A549 (cell line): ENCODE data around the gene CASP8. TPM values are rescaled to one million over a fixed set of nuclear protein-coding genes. Genes with fewer than 3 reads are reported as not detected.

Experiments
- ATAC-seq, 2 experiments: fragments of 200-7000 bp in 1 of 2; fragments of >200 bp in 1 of 2; cut with Nextera tagmentation in 1 of 2; cut with Tn5 transposase in 1 of 2; 3 replicates each; pipeline versions ENCODE4 v1.8.0 to v1.9.1; 2018 to 2020; ENCODE audit warnings: mild to moderate bottlenecking in 1 of 2, moderate library complexity in 1 of 2
- CTCF ChIA-PET: fragments of 300-600 bp; sonication (Branson Sonifier 250); formaldehyde crosslinking; extraction: SDS; loops from one replicate; lab custom pipeline; 2021; ENCODE audit warnings: antibody characterized with exemption, inconsistent platforms; lab: Yijun Ruan, JAX
- POLR2A ChIA-PET: fragments of 350-600 bp; formaldehyde crosslinking; extraction: SDS; loops from one replicate; lab custom pipeline; 2021; ENCODE audit warnings: antibody characterized with exemption, inconsistent platforms; lab: Yijun Ruan, JAX
- DNase-seq, 2 experiments: peaks; one replicate each; pipeline versions ENCODE4 v3.0.0 to v3.0.0-alpha.2; 2011 to 2016; ENCODE audit warnings: low read depth in 1 of 2, low spot score in 1 of 2
- FAIRE-seq: peaks from 2 replicates; lab custom pipeline; 2011; peaks lifted over from hg19 to GRCh38; lab: Jason Lieb, UNC
- H3K27ac ChIP-seq, 2 experiments: fragments of >200 bp; sonication (Bioruptor Twin); formaldehyde crosslinking; 3 replicates each; pipeline ENCODE4 v1.5.1; 2016 to 2017
- H3K4me1 ChIP-seq: fragments of >200 bp; sonication (Bioruptor Twin); formaldehyde crosslinking; 3 replicates; pipeline ENCODE4 v1.6.1; 2016
- H3K4me2 ChIP-seq: fragments of >200 bp; sonication (Bioruptor Twin); formaldehyde crosslinking; 3 replicates; pipeline ENCODE4 v1.6.1; 2016
- H3K4me3 ChIP-seq: fragments of >200 bp; sonication (Bioruptor Twin); formaldehyde crosslinking; 3 replicates; pipeline ENCODE4 v1.5.1; 2016
- H3K9me3 ChIP-seq: fragments of >200 bp; sonication (Bioruptor Twin); formaldehyde crosslinking; 3 replicates; pipeline ENCODE4 v1.6.1; 2016
- BCL3 ChIP-seq: fragments of >200 bp; sonication (Bioruptor Twin); formaldehyde crosslinking; IDR thresholded peaks from 3 replicates; pipeline ENCODE4 v1.6.1; 2016
- CTCF ChIP-seq: fragments of >200 bp; sonication (Bioruptor Twin); formaldehyde crosslinking; IDR thresholded peaks from 3 replicates; pipeline ENCODE4 v1.5.1; 2016
- E2F6 ChIP-seq: IDR thresholded peaks from 2 replicates; pipeline ENCODE4 v1.6.1; 2012; ENCODE audit warnings: low read depth, borderline replicate concordance
- EHF ChIP-seq: fragments of 250-450 bp; sonication (Bioruptor Pico); IDR thresholded peaks from 2 replicates; pipeline ENCODE4 v1.5.0; 2020; ENCODE audit warnings: mild to moderate bottlenecking
- EHMT2 ChIP-seq: fragments of 200-600 bp; sonication (generic); IDR thresholded peaks from 2 replicates; pipeline ENCODE4 v1.6.1; 2016; ENCODE audit warnings: antibody characterized with exemption, low read depth, mild to moderate bottlenecking, moderate library complexity
- ESRRA ChIP-seq: fragments of 150-350 bp; IDR thresholded peaks from 2 replicates; pipeline ENCODE4 v1.6.1; 2014; ENCODE audit warnings: mild to moderate bottlenecking, low read length, borderline replicate concordance
- HDAC2 ChIP-seq: fragments of 200-600 bp; sonication (generic); IDR thresholded peaks from 2 replicates; pipeline ENCODE4 v1.6.1; 2016
- HMGXB4 ChIP-seq: fragments of 250-450 bp; sonication (Bioruptor Pico); IDR thresholded peaks from 2 replicates; pipeline ENCODE4 v1.5.0; 2021; ENCODE audit warnings: mild to moderate bottlenecking, moderate library complexity, borderline replicate concordance
- HOXB13 ChIP-seq: fragments of 250-450 bp; sonication (Bioruptor Pico); IDR thresholded peaks from 2 replicates; pipeline ENCODE4 v1.5.0; 2020; ENCODE audit warnings: low read depth, mild to moderate bottlenecking, moderate library complexity
- HOXB5 ChIP-seq: fragments of 250-450 bp; sonication (Bioruptor Pico); IDR thresholded peaks from 2 replicates; pipeline ENCODE4 v1.5.0; 2020; ENCODE audit warnings: mild to moderate bottlenecking, moderate library complexity
- JUN ChIP-seq, 2 experiments: fragments of >200 bp; sonication (Bioruptor Twin); formaldehyde crosslinking; IDR thresholded peaks; 2 replicates in 1 of 2; 3 replicates in 1 of 2; pipeline ENCODE4 v1.6.1; 2016 to 2017
- MAFK ChIP-seq: fragments of 450-650 bp; IDR thresholded peaks from 2 replicates; pipeline ENCODE4 v1.6.1; 2014; ENCODE audit not compliant: partially characterized antibody
- MAX ChIP-seq: IDR thresholded peaks from 2 replicates; pipeline ENCODE4 v1.6.1; 2012
- POLR2AphosphoS2 ChIP-seq: conservative IDR thresholded peaks from 2 replicates; pipeline ENCODE4 v1.6.1; 2012; ENCODE audit warnings: low read length, improper control_type of control experiment, inconsistent platforms
- RAD21 ChIP-seq, 2 experiments: fragments of >200 bp in 1 of 2; sonication (Bioruptor Twin) in 1 of 2; formaldehyde crosslinking in 1 of 2; IDR thresholded peaks in 1 of 2; conservative IDR thresholded peaks in 1 of 2; 2 replicates in 1 of 2; 3 replicates in 1 of 2; pipeline ENCODE4 v1.6.1; 2012 to 2018; ENCODE audit warnings: inconsistent platforms in 1 of 2
- RARB ChIP-seq: fragments of 250-450 bp; sonication (Bioruptor Pico); IDR thresholded peaks from 2 replicates; pipeline ENCODE4 v1.8.0; 2021; ENCODE audit warnings: mild to moderate bottlenecking, moderate library complexity
- RFX5 ChIP-seq: fragments of 450-650 bp; IDR thresholded peaks from 2 replicates; pipeline ENCODE4 v1.7.1; 2014; ENCODE audit warnings: antibody characterized with exemption, mild to moderate bottlenecking, moderate library complexity
- SMC3 ChIP-seq: fragments of >200 bp; sonication (Bioruptor Twin); formaldehyde crosslinking; IDR thresholded peaks from 3 replicates; pipeline ENCODE4 v1.6.1; 2018; ENCODE audit warnings: inconsistent platforms
- USF2 ChIP-seq: fragments of 450-650 bp; IDR thresholded peaks from 2 replicates; pipeline ENCODE4 v1.6.1; 2014; ENCODE audit warnings: antibody characterized with exemption
- ZC3H11A ChIP-seq: fragments of 450-650 bp; IDR thresholded peaks from 2 replicates; pipeline ENCODE4 v1.6.1; 2014; ENCODE audit warnings: antibody characterized with exemption, mild to moderate bottlenecking
- WGBS: methylation state at CpG from one replicate; pipeline ENCODE4 v1.1.6; 2017; ENCODE audit errors: missing lambda C conversion rate; 5-methylcytosine and 5-hydroxymethylcytosine counted together
- polyA plus RNA-seq, 4 experiments: library from polyadenylated mRNA; depleted of rRNA in 3 of 4; stranded (reverse); fragments of >200 nt; fragmentation: RNase III in 1 of 4; extraction: RNeasy Plus Mini Kit Qiagen cat#74134 plus additional on column Dnase treatment in 1 of 4; gene quantifications; 2 replicates in 3 of 4; 3 replicates in 1 of 4; pipeline ENCODE4 v1.2.3, GENCODE V29; 2011 to 2017

Gene CASP8
- polyA plus RNA-seq, 2 of the 4 experiments (the other 2 are of a cell fraction): 40.2 to 65.2 TPM

GRCh38 chr2:201228912-201229290 lies 31.4 kb upstream of the CASP8 start:
- TF ChIP-seq HMGXB4 (CRISPR knock-in tag) (no peak), HOXB13 (CRISPR knock-in tag) (no peak), MAFK (no peak), HOXB5 (CRISPR knock-in tag) (no peak), RFX5 (no peak), SMC3 (no peak), EHF (CRISPR knock-in tag) (no peak), ESRRA (no peak), HDAC2 (no peak), ZC3H11A (no peak), RARB (CRISPR knock-in tag) (no peak)
- ChIA-PET POLR2A (no interaction called here), CTCF (interaction anchor here (0.7 to 2.1 kb wide), 2 partner anchors 46 to 238 kb away, joined by 3 to 8 read pairs; partner anchors contain the start of gene CASP10)
- FAIRE-seq (no peak), ATAC-seq (no peak), DNase-seq (no peak)
- WGBS: 66% methylated on average over 12 of the region's 12 CpGs
- Histone ChIP-seq H3K4me1 (peaks cover 7% of the 10 kb centered on the region), H3K4me3 (no peak overlapping the region), H3K9me3 (no peaks in the 10 kb centered on the region), H3K4me2 (no peak overlapping the region), H3K27ac (no peak overlapping the region)

- peaks cover 23% of the 10 kb centered on the region for H3K4me1 ChIP-seq
- FAIRE-seq: no peak
- peak; percentile 66 to 76 for ATAC-seq
- CTCF ChIA-PET: interaction anchor here (0.6 to 2.8 kb wide), 54 partner anchors 8 to 628 kb away, joined by 3 to 47 read pairs (median 4); partner anchors contain the start of genes ALS2, CASP10, CASP8 and CLK1
- H3K4me3 ChIP-seq: peak overlapping the region; percentile 20; the same call in 1 of the 3 replicates
- 5% methylated on average over 8 of the region's 8 CpGs for whole genome bisulfite sequencing
- TF ChIP-seq BCL3 (peak; percentile 21; the same call in 1 of the 3 replicates), JUN (IDR thresholded peaks at IDR 0.05) (peak in 1 of 2 experiments; percentile 52; a peak in 1 of 5 replicates), MAX (peak; percentile 64), USF2 (no peak), HOXB13 (CRISPR knock-in tag) (peak; percentile 33; the same call in 1 of the 2 replicates), EHMT2 (0 out of 2 replicates have a peak, but pooled peaks have one; percentile 58), SMC3 (peak; percentile 70), RAD21 (conservative IDR thresholded peaks at IDR 0.05 in 1 of 2, IDR thresholded peaks at IDR 0.05 in 1 of 2) (peak; percentile 79 to 89), E2F6 (no peak), HOXB5 (CRISPR knock-in tag) (peak; percentile 50; the same call in 1 of the 2 replicates), POLR2AphosphoS2 (no peak), CTCF (peak; percentile 89)
- peak overlapping the region; percentile 63 to 84 for H3K27ac ChIP-seq
- POLR2A ChIA-PET: interaction anchor here (0.6 to 2.9 kb wide), 8 partner anchors 49 to 344 kb away, joined by 3 to 23 read pairs (median 4); partner anchors contain the start of genes CASP10 and ORC2
- peak overlapping the region; percentile 67 for H3K4me2 ChIP-seq
- DNase-seq: peak; percentile 85 to 96
- no peaks in the 10 kb centered on the region for H3K9me3 ChIP-seq
Observed at GRCh38 chr2:201231781-201232466, 28.4 kb upstream of the CASP8 start.
